GM18520 (cell line): Measurements from ENCODE around the gene NHERF1.

Experiments used
- ATAC-seq: cut with Tn5 transposase; IDR thresholded peaks from one replicate; pipeline ENCODE4 v1.9.1; 2021; ENCODE audit not compliant: unreplicated experiment

NHERF1 gene

GRCh38 chr17:74782571-74782970 lies 34.1 kb downstream of the NHERF1 start:
- ATAC-seq = no peak

GRCh38 chr17:74784125-74784810 lies 35.8 kb downstream of the NHERF1 start:
- ATAC-seq = no peak

GRCh38 chr17:74785096-74785980 lies 36.9 kb downstream of the NHERF1 start:
- no peak for ATAC-seq

DNA sequence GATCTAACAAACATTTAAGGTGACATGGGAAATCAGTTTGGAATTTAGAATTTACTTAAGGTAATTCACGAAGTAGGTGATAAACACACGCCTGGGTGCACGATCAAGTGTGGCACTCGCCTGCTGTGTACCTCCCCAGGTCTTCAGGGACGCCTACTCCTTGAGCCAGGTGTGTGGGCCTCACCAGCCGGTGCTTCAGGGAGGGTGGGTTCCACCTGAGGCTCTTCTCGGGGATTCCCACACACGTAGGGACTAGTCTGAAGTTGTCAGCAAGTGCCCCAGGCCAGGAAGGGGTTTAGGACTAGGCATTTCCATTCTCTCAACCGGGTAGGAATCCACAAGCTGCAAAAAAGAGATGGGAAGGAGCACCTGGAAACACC lies 37.5 kb downstream of the NHERF1 start:
- no peak for ATAC-seq

DNA sequence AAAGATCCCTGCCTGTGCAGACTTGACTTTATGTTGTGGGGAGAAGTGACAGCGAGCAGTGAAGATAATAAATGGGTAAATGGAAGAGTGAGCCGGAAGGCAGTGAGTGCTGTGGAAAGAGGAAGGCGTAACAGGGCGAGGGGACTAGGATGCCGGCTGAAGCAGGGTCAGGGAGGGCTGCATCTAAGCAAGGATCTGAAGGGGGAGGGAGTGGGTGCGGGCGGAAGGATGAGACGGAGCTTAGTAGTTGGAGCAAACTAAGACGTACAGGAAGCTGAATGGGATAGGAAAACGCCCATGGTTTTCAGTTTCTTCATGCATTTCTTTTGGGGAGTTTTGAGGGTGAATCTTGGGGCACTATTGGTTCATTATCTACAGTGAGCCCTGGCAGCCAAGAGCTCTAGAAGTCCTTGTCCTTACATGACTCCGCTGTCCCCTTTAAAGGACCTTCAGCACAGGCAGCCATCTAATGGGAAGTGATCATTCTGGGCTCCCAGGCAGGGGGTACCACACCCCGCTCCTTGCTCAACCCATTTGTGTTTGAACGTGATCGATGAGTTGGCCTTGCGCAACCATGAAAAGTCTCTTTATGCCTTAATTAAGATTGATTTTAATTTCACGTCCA lies 38.1 kb downstream of the NHERF1 start:
- no peak for ATAC-seq

DNA sequence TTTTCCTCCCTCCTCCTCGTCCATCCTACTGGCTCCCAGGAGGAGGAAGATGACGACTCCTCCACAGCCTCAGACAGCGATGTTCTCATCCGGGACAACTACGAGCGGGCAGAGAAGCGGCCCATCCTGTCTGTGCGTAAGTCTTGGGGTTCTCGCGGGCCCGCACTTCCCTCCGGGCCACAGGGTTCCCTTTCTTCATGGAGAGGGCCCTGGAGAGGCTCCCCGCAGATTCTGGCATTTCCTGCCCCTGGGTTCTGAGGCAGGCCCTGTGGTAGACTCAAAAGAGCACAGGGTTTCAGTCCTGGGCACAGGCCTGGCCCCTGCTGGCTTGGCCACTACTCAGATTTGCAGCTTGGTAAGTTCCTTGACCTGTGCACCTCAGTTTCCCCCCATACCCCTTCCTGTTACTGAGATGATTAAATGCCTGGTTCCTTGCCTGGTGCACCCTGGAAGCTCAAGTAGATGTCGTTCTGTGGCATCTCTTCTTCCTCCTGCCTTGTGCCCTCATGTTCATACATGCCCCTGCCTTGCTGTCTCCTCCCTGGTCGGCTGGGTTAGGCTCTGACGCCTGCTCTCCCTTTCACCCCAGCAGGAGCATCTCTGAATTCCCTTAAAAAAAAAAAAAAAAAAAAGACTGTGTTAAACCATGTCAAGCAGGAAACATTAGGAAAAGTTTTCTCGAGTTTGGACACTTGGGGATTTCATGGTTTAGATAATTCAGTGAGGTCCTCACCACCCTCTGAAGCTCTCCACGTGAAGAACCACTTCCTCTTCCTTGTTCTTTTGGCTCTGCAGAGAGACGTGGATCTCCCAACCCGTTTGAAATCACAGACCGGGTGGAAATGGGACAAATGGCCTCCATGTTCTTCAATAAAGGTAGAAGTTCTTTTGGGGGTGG lies 42.0 kb downstream of the NHERF1 start:
- ATAC-seq = no peak

DNA sequence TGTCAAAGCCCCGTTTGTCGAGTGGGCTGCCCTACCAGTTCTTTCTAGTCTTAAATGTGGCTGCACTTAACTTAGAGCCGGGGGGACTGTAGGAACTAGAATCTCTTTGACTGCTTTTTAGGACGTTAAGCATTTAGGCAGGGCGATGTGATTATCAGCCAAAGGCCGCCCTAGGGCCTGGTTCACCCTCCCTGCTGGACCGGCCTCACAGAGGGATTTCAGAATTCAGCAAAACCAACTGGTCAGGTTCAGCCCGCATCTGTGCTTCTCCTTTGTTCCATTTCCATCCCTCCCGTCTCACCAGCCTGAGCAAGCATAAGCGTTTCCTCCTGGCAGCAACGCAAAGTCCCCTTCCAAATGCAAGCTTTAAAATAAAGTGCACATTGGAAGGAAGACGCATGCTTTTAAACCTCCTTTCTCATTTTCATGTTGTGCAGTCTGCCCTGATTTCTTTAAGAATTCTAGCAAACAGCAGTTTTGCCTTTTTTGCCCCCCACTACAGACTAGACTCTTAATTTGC lies 44.2 kb downstream of the NHERF1 start:
- ATAC-seq = no peak

DNA sequence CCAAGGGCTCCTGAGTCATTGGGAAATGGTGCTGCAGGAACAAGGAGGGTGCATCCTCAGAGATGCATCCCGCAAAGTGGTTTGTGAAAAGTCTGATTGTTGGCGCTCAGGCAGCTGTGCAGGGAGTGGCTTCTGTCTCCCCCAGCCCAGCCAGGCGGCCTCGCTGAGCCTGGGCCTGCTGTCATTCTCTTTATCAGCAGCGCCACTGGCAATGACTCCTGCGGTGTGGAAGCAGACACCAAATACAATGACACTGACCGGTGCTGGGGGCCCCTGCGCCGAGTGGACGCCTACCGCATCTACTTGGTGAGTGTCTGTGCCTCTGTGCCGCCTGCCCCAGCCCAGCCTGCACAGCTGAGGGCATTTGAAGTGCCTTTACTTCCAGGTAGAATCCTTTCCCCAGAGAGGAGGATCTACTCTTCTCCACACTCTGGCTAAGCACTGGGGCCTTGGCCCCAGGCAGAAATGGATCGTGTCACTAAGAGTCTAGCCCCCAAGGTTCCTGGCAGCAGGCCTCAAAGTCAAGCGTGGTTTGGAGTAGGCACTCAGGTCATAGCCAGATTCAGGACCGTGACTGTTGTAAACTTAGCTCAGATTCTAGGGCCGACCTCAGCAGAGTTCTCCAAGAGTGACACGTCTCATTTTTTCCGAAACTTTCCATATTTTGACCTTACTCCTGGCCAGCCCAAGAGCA lies 47.0 kb downstream of the NHERF1 start:
- no peak for ATAC-seq

DNA sequence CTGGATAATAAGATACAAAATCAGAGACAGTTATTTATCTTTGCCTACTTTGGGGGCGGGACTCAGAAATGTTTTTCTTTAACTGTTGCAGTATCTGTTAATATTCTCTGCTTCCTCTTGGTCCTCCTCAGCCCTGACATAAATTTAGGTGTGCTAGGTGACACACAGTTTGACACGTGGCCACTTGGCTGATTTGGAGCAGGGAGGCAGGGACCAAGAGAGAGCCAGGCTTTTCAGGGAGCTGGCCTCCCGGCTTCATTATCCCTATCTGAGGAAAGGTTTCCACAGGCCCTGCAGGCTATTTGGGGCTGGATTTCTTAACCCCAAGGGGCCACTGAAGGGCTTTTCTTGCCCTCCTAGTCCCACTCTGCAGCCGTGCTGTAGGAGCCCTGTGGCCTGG lies 47.8 kb downstream of the NHERF1 start:
- ATAC-seq = no peak

DNA sequence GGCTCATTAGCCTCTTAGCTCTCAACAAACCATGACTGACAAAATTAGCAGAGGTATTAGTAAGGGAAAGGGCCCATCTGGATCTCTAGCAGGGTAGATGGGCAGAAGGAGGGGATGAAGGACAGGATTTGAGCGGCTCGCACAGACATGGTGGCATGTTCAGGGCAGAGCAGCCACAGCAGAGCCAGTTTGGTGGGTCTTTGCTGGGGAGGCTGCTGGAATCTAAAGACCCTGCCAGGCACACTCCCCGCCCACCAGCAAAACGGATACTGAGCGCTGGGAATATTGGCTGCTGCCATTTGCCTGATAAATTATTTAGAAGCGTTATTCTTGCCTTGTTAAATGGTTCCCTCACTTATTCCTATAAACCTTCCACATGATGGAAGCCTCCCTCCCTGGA lies 48.4 kb downstream of the NHERF1 start:
- ATAC-seq = no peak

DNA sequence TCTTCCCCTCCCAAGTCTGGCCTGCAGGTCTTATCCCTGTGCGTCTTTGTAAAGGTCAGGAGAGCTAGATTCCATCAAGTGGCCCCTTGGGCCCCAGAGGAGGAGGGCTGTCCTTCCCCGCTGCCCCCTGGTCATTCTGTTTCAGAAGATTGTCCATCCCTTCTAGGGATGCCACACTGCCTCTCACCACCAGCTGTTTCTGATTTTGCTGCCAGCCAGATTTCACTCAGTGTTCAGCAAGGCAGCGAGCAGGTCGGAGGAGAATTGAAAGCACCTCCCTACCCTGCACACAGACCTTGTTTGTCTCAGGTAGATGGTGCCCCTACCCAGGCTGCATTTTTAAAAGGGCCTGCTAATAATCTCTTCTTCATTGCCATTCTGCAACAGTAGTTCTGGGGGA lies 49.4 kb downstream of the NHERF1 start:
- ATAC-seq = no peak

DNA sequence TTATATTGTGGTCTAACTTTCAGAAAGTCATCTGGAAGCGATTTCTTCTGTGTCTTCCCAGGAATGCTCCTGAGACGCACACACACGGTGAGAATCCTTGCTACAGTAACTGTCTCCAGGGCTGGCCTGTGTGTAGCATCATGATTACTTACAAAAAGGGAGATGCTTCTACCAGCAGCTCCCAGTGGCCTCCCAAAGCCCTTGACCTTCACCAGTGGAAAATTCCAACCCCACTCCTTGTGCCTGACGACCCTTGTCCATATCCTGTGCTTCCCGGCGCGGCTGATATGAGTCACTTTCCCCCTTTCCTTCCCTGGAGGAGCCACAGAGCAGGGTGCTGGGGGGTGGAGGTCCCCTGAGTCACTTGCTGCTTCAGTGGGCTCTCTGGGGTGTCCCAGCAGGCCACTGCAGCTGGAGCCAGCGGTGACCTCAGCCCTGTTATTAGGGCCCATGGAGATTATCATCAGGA lies 49.8 kb downstream of the NHERF1 start:
- ATAC-seq = no peak

GRCh38 chr17:74799097-74799496 lies 50.7 kb downstream of the NHERF1 start:
- ATAC-seq = no peak

- no peak for ATAC-seq
These were observed 52.1 kb downstream of the NHERF1 start for GRCh38 chr17:74800531-74800930.

DNA sequence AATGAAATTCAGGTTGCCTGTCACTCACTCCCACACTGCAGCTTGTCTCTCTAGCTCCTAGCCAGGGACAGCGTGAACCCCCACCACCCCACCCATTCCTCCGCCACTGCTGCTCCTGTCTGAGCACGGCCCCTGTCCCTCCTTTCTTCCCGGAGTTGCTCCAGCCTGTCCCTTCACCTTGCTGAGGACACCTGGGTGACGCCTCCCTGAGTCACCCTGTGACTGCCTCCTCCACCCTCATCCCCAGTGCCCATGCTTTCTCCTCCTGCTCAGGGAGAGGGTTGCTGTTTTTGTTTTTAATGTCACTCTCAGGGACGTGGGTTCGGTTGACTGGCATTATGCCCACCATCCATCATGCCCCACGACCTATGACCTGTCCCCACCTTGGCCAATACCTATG lies 53.5 kb downstream of the NHERF1 start:
- no peak for ATAC-seq

DNA sequence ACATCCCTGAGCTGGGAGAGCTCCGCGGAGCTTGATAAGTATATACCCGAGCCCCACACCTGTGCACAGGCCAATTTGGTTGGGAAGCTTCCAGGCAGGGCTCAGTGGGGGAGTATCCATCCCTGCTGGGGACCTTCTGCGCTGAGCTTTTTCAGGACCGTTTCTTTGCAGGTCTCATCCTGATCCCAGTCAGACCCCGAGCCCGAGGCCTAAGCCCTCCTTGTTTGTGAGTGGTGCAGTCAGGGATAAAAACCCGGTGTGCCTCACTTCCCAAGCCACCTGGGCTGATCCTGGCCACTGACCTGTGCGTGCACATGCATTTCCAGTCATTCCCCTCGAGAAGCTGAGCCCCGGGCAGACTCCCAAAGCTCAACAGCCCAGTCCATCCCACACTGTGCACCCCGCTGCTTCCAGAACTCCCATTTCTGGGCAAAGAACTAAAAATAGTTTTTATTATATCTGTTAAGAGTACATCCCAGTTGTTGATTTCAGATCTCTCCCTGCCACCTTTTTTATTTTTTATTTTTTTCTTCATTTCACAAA lies 55.0 kb downstream of the NHERF1 start:
- no peak for ATAC-seq

- ATAC-seq = no peak
These were observed 55.5 kb downstream of the NHERF1 start for GRCh38 chr17:74803971-74804370.

- ATAC-seq = no peak
These were observed 56.3 kb downstream of the NHERF1 start for GRCh38 chr17:74804683-74805082.

GRCh38 chr17:74805591-74805991 lies 57.2 kb downstream of the NHERF1 start:
- ATAC-seq = no peak

GRCh38 chr17:74806334-74806733 lies 57.9 kb downstream of the NHERF1 start:
- ATAC-seq = no peak
